Central memory CD4-positive, alpha-beta T cell (primary cell): ENCODE data around the gene LAMC1.

ENCODE experiments used
- DNase-seq: peaks from one replicate; pipeline ENCODE4 v3.0.0; 2022

Gene LAMC1

DNA sequence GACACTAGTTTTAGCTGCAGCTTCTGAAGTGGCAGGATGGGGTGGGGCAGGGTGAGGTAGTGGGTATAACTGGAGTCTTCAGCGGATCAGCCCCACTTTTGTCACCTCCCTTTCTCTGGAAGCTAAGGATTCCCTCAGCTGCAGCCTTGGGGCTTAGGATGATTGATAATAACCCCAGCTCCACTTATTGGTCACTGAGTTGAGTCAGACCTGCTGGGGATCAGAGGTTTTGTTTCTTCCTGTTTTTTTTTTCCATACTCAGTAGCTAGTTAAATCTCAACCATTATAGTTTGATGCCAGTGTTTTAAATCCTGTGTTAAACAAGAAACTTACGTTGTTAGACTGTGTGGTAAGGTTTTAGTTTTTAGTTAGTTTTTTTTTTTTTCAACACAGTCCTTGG is 57.2 kb downstream of the LAMC1 start:
- DNase-seq: no peak

DNA sequence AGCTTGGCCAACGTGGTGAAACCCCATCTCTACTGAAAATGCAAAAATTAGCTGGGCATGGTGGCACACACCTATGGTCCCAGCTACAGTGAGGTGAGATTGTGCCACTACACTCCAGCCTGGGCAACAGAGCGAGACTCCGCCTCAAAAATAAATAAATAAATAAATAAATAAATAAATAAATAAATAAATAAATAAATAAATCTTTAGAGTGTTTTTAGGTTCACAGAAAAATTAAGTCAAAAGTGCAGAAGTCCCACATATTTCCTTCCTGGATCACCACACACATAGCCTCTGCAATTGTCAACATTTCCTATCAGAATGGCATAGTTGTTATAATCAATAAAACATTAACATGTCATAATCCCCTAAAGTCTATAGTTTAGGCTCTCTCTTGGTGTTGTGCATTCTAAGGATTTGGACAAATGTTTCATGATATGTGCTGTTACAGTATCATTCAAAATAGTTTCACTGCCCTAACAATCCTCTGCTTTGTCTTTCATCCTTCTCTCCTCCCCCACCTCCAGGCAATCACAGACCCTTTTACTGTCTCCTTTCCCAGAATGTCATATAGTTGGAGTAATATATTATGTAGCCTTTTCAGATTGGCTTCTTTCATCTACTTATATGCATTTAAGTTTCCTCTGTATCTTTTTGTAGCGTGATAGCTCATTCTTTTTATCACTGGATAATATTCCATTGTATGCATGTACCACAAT is 58.3 kb downstream of the LAMC1 start:
- no peak for DNase-seq

DNA sequence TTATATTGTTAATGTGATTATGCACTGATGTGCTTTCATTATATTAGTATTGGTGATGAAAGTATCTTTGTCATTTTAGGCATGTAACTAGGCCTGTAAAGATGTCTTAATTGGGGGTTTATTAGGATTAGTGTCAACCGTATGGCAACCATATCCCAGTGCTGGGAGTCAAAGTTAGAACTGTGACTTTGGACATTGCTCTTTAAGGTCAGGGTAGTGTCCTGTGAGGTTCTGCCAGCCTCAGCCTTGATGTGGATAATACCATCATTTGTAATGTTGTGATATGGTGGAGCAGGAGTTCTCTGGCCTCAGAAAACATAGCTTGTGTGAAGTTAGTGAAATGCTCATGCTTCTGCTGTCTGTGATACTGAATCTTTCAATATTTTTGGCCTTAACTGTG is 59.4 kb downstream of the LAMC1 start:
- DNase-seq: no peak

DNA sequence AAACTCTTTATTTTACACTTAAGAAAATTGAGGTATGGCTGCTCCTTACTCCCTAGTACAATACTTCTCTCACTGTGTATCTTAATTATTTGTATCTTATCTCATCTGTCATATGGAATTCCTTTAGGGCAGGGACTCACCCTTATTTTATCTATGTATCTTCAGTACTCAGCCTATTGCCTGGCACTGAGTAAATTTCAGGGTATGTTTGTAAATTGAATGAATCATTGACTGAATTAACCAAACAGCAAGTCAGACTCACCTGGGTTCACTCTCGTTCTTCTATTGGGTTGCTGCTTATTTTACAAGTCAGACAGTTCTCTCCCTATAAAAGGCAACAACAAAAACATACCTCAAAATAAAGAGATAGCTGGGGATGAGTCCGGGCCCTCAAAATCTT is 63.8 kb downstream of the LAMC1 start:
- DNase-seq: no peak

DNA sequence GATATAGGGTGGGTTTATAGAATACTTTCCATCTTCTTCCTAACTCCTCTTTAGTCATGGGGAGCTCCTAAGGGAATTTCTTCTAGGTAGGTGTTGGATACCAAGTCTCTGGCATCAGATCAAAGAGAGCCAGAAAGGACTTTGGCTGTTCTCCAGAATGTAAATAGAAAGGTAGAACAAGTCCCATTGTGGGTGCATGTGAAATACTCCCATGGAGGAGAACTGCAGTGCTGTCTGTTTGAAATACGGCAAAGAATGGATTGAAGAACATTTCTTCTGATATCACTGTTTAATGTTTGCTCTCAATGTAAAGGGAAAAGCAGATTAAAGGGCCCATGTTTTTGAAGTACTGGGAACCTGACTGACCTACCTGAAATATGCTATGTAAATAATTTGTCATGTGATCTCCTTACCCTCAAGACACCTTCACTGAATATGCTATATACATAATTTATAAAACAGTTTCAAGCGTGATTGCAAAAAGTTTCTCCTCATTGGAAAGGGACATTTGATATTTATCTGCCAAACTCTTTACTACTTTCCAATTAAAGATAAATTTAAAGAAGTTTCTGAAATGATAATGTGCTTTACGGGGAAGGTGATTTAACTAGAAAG is 65.9 kb downstream of the LAMC1 start:
- no peak for DNase-seq

DNA sequence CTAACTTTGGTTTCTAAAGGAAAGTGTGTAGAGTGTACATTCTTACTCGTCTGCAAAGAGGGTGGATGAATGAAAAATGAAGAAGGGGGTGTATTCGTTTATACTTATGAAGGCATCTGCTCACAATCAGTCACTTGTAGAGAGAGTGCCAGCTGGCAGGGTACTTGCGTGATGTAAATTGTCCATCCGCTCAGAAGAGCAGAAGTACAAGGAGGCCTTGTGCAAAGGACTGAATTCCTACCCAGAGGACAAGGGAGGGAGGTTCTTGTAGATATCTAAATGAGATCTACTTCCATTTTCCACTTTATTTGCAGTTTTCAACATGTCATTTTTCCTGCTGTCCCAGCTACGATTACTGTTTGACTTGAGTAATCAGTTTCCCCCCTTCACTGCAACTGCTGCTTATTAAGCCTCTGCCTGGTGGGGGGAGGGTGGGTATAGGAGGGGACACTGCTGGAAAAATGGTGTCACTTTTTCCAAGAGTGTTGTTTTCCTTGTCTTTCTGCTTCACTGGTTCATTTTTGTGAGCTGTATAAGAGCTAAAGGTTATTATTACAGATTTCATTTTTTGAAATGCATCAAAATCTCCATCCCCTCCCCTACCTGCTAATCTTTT is 67.3 kb downstream of the LAMC1 start:
- DNase-seq: no peak

DNA sequence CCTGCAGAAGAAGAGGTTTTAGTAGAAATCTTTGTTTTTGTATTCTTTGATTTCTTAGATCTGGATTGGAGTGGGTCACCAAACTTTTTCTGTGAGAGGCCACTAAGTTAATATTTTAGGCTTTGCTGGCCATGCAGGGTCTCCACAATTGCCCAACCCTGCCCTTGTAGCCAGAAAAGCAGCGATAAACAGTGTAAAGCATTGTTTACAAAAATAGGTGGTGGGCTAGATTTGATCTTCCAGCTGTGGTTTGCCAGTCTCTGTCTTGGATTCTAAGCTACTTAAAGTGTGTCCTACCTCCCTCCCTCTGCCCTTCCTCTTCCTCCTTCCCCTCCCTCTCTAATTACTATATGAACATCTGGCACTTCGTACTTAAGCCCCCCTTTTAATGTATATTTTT is 68.0 kb downstream of the LAMC1 start:
- no peak for DNase-seq

DNA sequence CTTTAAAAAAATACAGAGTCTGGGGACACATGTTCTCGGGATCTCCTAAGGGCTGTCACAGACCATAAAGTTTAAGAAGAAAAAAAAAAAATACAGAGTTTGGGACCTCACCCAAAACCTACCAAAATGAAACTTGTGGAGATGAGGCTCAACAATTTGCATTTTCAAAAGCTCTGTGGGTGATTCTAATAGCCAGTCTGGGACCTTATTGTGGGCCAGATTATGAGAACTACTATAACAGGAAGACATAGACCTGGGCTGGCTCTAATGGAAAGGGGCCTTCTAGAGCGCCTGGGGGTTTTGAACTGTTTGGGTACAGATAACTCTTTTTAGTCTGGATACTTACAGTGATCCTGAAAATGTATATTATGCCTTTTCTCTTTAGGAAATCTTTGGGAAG is 69.1 kb downstream of the LAMC1 start:
- DNase-seq: no peak

DNA sequence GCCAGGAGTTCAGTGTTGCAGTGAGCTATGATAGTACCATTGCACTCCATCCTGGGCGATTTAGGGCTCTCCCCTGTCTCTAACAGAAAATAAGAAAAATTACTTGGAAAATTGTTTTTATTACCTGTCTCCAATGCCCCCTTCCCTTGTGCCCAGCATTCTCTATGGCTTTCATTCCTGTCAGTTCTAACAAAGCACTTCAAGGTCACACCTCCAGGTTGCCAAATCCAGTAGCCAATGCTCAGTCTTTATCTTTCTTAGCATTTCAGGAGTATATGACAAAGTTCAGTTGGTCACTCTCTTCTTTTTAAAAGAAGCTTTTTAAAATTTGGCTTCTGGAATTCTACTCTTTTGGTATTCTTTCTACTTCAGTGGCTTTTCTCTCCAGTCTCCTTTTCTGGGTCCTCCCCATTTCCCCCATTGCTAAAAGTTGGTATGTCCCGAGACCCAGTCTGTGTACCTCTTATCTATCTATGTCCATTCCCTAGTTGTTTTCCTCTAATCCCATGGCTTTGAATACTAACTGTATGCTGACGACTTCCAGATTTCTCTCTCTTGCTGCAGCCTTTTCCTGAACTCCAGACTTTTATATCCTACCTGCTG is 69.9 kb downstream of the LAMC1 start:
- DNase-seq: no peak

DNA sequence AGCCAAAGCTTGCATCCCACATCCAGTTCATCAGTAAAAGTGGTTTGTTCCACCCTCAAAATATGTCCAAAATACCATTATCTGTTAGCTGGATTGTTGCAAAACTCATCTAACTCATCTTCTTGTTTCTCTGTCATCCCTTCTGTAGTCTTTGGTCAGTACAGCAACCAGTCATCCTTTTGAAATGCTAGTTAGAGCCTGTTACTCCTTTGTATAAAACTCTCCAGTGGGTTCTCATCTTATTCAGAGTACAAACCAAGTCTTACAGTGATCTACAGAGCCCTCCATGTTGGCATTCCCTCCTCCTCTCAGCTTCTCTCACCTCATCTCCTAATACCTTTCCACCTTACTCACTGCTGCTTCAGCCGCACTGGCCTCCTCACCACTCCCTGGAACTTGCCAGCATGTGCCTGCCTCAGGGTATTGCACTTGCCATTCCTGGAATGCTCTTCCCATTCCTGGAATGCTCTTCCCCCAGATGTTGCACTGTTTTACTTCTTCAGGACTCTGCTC is 70.6 kb downstream of the LAMC1 start:
- DNase-seq: no peak

DNA sequence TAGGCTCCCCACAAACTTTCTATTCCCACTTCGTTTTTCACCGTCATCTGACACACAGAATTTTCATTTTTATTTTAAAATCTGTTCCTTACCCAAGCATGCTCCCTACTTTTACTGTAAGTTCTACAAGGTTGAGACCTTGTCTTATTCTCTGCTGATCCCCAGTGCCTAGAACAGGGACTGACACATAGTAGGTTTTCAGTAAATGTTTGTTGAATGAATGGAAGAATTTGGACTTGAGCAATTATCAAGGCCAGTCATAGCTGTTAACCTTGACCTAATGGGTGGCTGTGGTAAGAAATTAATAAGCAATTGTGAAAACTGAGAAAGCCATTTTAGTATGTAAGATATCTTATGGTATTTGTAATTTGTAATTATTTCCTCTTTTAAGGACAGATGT is 71.1 kb downstream of the LAMC1 start:
- DNase-seq: no peak

DNA sequence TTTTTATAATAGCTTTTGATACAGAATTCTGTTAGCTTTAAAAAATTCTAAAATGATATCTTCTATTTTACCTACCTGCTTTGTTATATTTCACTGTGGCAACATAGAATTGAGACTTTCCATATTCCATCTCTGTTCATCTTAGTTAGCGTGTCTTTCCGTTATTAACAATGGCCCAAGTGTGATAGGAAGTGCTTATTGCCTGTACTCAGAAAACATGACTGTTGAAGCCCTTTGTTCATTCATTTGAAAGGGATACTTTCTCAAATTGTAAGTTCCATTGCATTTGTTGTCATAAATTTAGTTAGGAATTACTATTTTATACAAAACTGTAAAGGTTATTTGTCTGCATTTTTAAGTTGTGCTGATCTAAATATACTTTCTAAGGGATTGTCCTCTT is 73.1 kb downstream of the LAMC1 start:
- no peak for DNase-seq

DNA sequence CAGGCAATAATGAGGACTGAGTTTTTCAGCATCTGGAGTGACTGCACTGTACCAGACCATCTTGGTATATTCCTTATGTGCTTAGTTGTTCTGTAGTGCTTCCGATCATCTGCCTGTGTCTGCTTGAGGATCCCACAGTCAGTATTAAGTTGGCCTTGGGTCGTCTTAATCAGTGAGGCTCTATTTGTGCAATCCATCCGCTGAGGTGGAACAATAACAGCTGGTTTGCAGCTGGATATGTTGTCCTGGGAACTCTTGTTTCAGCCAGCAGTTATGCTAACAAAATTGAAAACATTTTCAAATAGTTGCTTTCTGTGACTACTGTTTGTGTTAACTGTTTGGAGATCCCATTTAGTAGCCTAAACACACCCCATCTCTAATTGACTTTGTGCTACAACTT is 73.7 kb downstream of the LAMC1 start:
- DNase-seq: no peak

DNA sequence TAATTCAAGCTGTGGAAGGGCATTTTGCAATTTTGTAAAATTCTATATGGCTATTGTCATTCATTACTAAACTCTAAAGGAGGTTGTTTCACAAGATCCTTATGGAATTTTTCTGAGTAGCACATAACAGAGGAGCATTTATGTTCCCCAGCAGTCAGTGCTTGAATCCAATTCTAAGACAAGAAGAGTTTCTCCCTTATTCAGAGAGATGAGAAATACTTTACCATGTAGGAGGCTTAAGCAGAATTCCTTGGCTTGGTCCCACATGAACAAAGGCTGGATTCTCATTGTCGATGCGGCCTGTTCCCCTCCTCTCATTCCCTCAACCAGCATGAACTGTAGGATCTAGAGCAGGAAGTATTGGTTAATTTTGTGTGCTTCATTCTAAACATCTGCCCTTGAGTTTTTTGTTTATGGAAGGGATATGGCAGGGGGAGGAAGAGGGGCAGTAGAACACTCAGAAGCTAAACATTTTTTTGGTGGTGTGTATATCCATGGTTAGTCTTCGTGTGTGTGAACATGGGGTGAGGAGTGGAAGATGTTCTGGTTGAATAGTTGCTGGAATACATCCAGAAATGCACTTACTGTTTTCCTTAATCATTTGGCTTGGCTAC is 74.3 kb downstream of the LAMC1 start:
- DNase-seq: no peak

DNA sequence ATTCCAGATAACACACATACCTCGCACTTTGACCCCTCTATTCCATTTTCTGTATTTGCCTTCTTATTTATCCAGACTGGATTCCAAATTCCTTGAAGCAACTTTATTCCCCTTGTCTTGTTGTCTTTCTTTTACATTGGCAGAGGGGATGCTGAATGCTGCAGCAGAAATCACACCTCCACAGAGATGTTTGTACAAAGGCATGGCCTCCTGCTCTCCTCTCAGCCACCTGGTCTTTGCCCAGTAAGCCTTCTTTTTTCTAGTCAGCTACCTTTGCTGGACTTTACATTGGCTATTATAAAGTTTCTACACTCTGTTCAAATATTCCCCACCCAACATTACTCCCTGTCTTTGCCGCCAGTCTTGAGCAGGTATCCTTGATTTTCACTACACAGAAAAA is 75.1 kb downstream of the LAMC1 start:
- no peak for DNase-seq

DNA sequence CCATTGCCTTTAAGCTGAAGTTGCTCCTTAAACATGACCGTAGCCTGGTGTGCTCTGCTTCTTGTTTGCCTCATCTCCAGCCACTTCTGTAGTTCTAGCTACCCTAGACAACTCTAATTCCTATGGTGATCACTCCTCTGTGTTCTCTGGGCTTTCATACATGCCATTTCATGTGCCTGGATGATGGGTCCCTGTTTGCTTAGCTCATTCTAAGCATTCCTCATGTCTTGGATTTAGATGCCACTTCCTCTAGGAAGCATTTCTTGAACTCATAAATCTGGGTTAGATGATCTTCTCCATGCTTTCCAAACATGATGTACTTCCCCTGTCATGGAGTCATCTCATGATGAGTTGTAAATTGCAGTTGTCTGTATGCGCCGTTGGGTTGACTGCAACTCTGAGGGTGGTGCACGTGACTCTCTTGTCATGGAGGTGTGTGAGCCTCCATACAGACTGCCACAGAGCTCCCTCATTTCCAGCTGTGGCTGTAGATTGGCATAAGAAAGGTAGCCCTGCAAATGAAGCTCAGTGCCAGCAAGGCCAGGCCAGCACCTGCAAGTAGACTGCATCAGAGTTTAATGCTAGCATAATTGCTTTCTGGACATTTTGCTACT is 77.2 kb downstream of the LAMC1 start:
- DNase-seq: no peak

DNA sequence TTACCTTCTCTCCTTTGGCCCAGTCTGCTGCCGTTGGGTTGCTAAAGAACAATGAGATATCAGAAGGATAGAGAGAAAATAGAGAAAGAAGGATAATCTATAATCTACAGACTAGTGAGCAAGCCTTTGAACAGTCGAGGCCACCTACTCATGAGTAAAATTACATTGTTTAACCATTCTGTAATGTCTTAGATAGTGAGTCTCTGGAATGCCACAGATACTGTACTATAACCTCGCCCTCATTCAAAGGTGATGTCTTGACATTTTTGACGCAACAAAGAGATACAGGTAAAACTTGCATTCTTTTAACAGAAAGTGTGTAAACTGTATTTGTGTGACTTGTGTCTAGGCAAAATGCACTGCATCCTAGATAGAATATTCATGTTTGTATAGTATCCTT is 77.9 kb downstream of the LAMC1 start:
- DNase-seq: no peak

DNA sequence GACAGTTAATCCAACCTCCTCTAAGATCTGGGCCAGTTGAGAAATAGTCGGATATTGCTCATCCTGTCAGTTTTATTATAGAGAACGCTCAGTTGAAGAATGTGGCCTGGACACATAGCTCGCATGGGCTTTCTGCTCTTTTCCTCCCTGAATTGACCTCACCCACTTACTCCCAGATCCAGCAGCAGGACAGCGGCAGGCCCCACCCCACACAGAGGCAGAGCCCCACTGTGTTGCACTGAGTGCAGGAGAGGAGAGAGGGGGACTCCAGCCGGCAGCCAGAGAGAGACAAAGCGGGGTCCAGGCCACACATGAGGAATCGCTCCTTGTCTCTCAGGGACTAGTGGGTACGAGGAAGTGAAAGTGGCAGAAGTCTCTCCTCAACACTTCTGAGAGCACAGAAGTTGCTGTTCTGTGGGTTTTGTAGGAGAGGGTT is 78.6 kb downstream of the LAMC1 start:
- no peak for DNase-seq

DNA sequence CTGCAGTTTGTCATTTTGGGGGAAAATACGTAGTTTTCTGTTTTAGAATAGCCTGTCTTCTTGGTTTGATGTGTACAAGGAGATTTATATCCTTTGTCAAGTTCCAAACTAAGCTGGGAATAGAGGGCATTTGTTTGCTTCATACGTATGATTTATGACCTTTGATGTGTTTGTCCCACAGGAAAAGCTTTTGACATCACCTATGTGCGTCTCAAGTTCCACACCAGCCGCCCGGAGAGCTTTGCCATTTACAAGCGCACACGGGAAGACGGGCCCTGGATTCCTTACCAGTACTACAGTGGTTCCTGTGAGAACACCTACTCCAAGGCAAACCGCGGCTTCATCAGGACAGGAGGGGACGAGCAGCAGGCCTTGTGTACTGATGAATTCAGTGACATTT is 79.9 kb downstream of the LAMC1 start:
- no peak for DNase-seq

DNA sequence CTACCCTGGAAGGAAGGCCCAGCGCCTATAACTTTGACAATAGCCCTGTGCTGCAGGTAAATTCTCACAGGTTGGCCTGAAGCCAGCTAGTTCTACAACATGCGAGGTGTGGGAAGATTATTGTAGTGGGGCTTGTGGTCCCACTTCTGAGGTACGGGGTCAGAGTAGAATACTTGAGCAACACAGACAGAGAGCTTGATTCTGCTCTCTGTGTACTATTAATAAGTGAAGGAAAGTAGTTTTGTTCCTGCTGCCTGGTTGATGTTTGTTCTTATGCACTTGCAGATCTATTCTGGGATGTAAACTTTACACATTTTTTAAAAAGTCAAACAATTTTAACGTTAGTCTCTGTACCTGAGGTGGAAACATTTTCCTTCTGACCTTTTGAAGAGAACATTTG is 80.4 kb downstream of the LAMC1 start:
- DNase-seq: no peak

DNA sequence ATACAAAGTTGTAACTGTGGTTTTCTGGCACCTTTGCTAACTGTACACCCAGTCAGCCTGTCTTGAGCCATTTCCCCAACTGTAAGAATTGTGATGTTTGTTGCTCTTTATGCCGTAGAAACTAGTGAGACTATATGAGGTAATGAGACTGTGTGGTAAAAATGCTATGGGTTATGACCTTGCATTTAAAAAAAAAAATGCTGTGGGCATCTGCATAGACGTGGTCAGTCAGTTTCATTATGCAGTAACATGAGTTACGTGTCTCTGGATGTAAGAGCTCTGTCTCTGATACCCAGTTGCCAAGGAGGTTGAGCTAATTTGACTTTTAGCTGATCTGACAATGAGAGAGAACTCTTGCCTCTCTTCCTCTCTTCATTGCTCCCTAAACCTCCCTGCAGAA is 82.2 kb downstream of the LAMC1 start:
- DNase-seq: no peak

DNA sequence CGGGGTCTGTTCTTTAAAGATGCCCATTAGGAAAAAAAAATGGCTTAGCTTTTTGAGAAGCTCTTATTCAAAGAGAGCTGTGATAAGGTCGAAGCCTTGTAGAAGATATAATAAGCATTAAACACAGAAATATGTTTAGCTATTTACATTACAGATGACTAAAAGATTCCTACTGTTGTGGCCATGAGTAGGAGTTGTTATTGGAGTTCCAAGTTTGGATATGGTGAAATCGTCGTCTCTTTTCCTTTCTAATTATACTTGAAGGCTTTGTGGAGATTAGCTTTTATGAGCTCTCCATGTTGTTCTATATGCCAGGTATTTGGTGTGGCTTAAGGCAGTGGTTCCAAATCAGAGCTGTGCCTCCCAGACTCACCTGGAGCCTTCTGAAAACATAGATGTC is 82.9 kb downstream of the LAMC1 start:
- DNase-seq: no peak

DNA sequence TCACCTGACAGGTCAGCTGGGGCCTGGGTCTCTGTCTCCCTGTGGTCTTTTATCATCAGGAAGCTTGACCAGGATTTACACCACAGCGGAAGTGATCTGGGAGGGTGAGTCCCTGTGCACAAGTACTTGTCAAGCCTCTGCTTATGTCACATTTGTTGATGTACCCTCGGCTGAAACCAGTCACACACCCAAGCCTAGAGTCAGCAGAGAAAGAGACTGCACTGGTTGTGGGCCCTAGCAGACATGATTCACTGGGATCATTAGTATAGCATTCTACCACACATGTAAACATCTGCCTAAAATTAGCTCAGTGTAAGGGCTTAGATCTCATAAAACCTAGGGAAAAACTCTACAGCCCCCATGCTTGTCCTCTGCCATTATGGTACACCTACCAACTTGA is 83.5 kb downstream of the LAMC1 start:
- DNase-seq: no peak
